T-cell (primary cell): ENCODE results near the gene ZNF683. TPM values are rescaled to one million over a fixed set of nuclear protein-coding genes. Genes with fewer than 3 reads are reported as not detected.

Experiments
- ATAC-seq, 4 experiments: fragments of 200-7000 bp in 3 of 4; fragments of 150-1000 bp in 1 of 4; cut with Tn5 transposase; replicated peaks in 1 of 4; 1 replicate in 3 of 4; 2 replicates in 1 of 4; pipeline ENCODE4 v1.10.0; 2021; ENCODE audit warnings: moderate library complexity in 3 of 4, mild to moderate bottlenecking in 2 of 4, moderate number of reproducible peaks in 1 of 4
- CTCF ChIA-PET, 2 donors: fragments of 300-600 bp; sonication (Branson Sonifier 250); formaldehyde crosslinking; loops; one replicate each; lab custom pipeline; 2022; ENCODE audit warnings: antibody characterized with exemption in 2 of 2; lab: Charles Lee
- POLR2A ChIA-PET, 2 donors: fragments of 300-600 bp; sonication (Branson Sonifier 250); formaldehyde crosslinking; loops; one replicate each; lab custom pipeline; 2022; ENCODE audit warnings: antibody characterized with exemption in 2 of 2; lab: Charles Lee
- DNase-seq, 35 experiments: peaks; one replicate each; pipeline versions ENCODE4 v3.0.0 to v3.0.0-alpha.2; 2013 to 2023
- H3K27ac ChIP-seq: one replicate; pipeline ENCODE4 v1.5.1; 2013; ENCODE audit warnings: low read length
- H3K27me3 ChIP-seq, 2 experiments: replicated peaks in 1 of 2; 1 replicate in 1 of 2; 2 replicates in 1 of 2; pipeline versions ENCODE4 v1.6.1 to v1.7.0; 2013; ENCODE audit warnings: low read length in 1 of 2, mixed read lengths in 1 of 2; ENCODE audit not compliant: control insufficient read depth in 2 of 2, insufficient read depth in 2 of 2; ENCODE audit errors: extremely low read depth in 1 of 2
- H3K36me3 ChIP-seq, 2 donors: 1 replicate in 1 of 2; 2 replicates in 1 of 2; pipeline versions ENCODE4 v1.6.1 to v1.7.0; 2013; ENCODE audit warnings: low read length in 1 of 2; ENCODE audit not compliant: control insufficient read depth in 2 of 2, insufficient read depth in 1 of 2; ENCODE audit errors: extremely low read depth in 1 of 2
- H3K4me1 ChIP-seq, 2 experiments: 1 replicate in 1 of 2; 2 replicates in 1 of 2; pipeline versions ENCODE4 v1.6.1 to v1.7.0; 2013; ENCODE audit warnings: low read length in 2 of 2, mixed read lengths in 1 of 2; ENCODE audit not compliant: insufficient read depth in 2 of 2, control insufficient read depth in 1 of 2; ENCODE audit errors: extremely low read depth in 1 of 2
- H3K4me3 ChIP-seq, 2 donors: 1 replicate in 1 of 2; 2 replicates in 1 of 2; pipeline versions ENCODE4 v1.5.1 to v1.7.0; 2013; ENCODE audit warnings: mild to moderate bottlenecking in 2 of 2, low read length in 1 of 2, moderate library complexity in 1 of 2; ENCODE audit not compliant: control insufficient read depth in 1 of 2; ENCODE audit errors: extremely low read depth in 1 of 2
- H3K9me3 ChIP-seq: 2 replicates; pipeline ENCODE4 v1.7.0; 2013
- H3K27ac Mint-ChIP-seq, 2 donors: one replicate each; pipeline ENCODE4 v1.8.0; 2020 to 2021; ENCODE audit warnings: mild to moderate bottlenecking in 2 of 2, mixed read lengths in 2 of 2
- H3K27me3 Mint-ChIP-seq, 2 donors: one replicate each; pipeline ENCODE4 v1.8.0; 2021 to 2022; ENCODE audit warnings: mixed read lengths in 2 of 2
- H3K36me3 Mint-ChIP-seq: one replicate; pipeline ENCODE4 v1.8.0; 2021; ENCODE audit warnings: mixed read lengths
- H3K4me1 Mint-ChIP-seq, 3 donors: one replicate each; pipeline ENCODE4 v1.8.0; 2020 to 2022; ENCODE audit warnings: mixed read lengths in 3 of 3, mild to moderate bottlenecking in 1 of 3
- H3K4me3 Mint-ChIP-seq, 3 donors: one replicate each; pipeline ENCODE4 v1.8.0; 2020 to 2022; ENCODE audit warnings: mild to moderate bottlenecking in 3 of 3, mixed read lengths in 3 of 3, moderate library complexity in 3 of 3
- H3K9me3 Mint-ChIP-seq, 3 donors: one replicate each; pipeline ENCODE4 v1.8.0; 2020 to 2022; ENCODE audit warnings: mixed read lengths in 3 of 3
- WGBS: methylation state at CpG from one replicate; pipeline ENCODE4 v1.1.5; 2013; ENCODE audit warnings: missing lambda C conversion rate; ENCODE audit not compliant: insufficient coverage; 5-methylcytosine and 5-hydroxymethylcytosine counted together
- total RNA-seq, 35 experiments: library from RNA in 6 of 35; stranded (reverse) in 6 of 35; fragments of 120-200 nt in 1 of 35; gene quantifications; one replicate each; pipeline versions ENCODE4 v1.2.1 to v1.2.4 and lab custom pipeline; 2013 to 2026

Gene ZNF683
- total RNA-seq, 5 donors from 2014 or later (not counting 1 experiment from before 2014, with no cell fraction given): 0.32 to 23.1 (median 5.3) TPM

- no peak for ATAC-seq
- 19% methylated on average over 13 of the region's 20 CpGs for WGBS
- CTCF ChIA-PET: no interaction called here
- H3K27ac Mint-ChIP-seq: no peak overlapping the region
- peak overlapping the region in 1 of 3 donors; percentile 47 for H3K4me3 Mint-ChIP-seq
- no peaks in the 10 kb centered on the region for H3K36me3 Mint-ChIP-seq
- Histone ChIP-seq H3K27me3 (peaks cover 10 to 62% of the 10 kb centered on the region in 2 experiments), H3K4me3 (peak overlapping the region in 1 of 2 donors; percentile 10), H3K27ac (no peak overlapping the region), H3K4me1 (peaks cover 15 to 35% of the 10 kb centered on the region in 2 experiments), H3K9me3 (no peaks in the 10 kb centered on the region), H3K36me3 (no peaks in the 10 kb centered on the region)
- POLR2A ChIA-PET: no interaction called here
- peaks cover 26 to 37% (median 27%) of the 10 kb centered on the region in 3 donors for H3K4me1 Mint-ChIP-seq
- no peak for DNase-seq
- peaks cover 34 to 65% of the 10 kb centered on the region in 2 donors for H3K27me3 Mint-ChIP-seq
- no peaks in the 10 kb centered on the region for H3K9me3 Mint-ChIP-seq
These were observed 39.1 kb upstream of the ZNF683 start for GRCh38 chr1:26411624-26412074.

- Histone ChIP-seq H3K36me3 (no peaks in the 10 kb centered on the region), H3K9me3 (no peaks in the 10 kb centered on the region), H3K4me1 (peaks cover 15 to 35% of the 10 kb centered on the region in 2 experiments), H3K4me3 (peak within 1 kb of the TSS in 1 of 2 donors; percentile 10), H3K27ac (no peak within 1 kb of the TSS), H3K27me3 (peaks cover 8 to 62% of the 10 kb centered on the region in 2 experiments)
- H3K27ac Mint-ChIP-seq: peak within 1 kb of the TSS in 1 of 2 donors; percentile 27
- H3K4me3 Mint-ChIP-seq: peak within 1 kb of the TSS in 1 of 3 donors; percentile 72
- DNase-seq (no peak), ATAC-seq (peak in 1 of 4 experiments; percentile 31)
- no peaks in the 10 kb centered on the region for H3K36me3 Mint-ChIP-seq
- H3K9me3 Mint-ChIP-seq: no peaks in the 10 kb centered on the region
- 7% methylated on average over 68 of the region's 70 CpGs for WGBS
- H3K4me1 Mint-ChIP-seq: peaks cover 26 to 37% (median 27%) of the 10 kb centered on the region in 3 donors
- POLR2A ChIA-PET: interaction anchor here in 1 of 2 donors (0.6 kb wide), 1 partner anchor 28 kb away, joined by 9 read pairs; no protein-coding TSS in a partner anchor
- CTCF ChIA-PET: no interaction called here
- peaks cover 34 to 65% of the 10 kb centered on the region in 2 donors for H3K27me3 Mint-ChIP-seq
These were observed 38.4 kb upstream of the ZNF683 start, which contains the start of gene LIN28A for GRCh38 chr1:26410706-26411623. Gene LIN28A (plus strand): TSS chr1:26410817. CDS start chr1:26410892, 75 bp downstream.

GRCh38 chr1:26409191-26409807, 36.7 kb upstream of the ZNF683 start:
- Histone ChIP-seq H3K4me3 (peak overlapping the region; percentile 15 to 54), H3K36me3 (no peaks in the 10 kb centered on the region), H3K4me1 (peaks cover 15 to 35% of the 10 kb centered on the region in 2 experiments), H3K27ac (no peak overlapping the region), H3K27me3 (peaks cover 4 to 70% of the 10 kb centered on the region in 2 experiments), H3K9me3 (no peaks in the 10 kb centered on the region)
- Mint-ChIP-seq H3K36me3 (no peaks in the 10 kb centered on the region), H3K27ac (peak overlapping the region in 1 of 2 donors; percentile 27), H3K9me3 (no peaks in the 10 kb centered on the region), H3K4me1 (peaks cover 26 to 37% (median 27%) of the 10 kb centered on the region in 3 donors), H3K27me3 (peaks cover 34 to 60% of the 10 kb centered on the region in 2 donors), H3K4me3 (peak overlapping the region; percentile 18 to 72 (median 54))
- DNase-seq: peak in 8 of 35 experiments; percentile 7 to 34 (median 24)
- ChIA-PET POLR2A (interaction anchor here in 1 of 2 donors (0.6 kb wide), 1 partner anchor 8 kb away, joined by 3 read pairs; no protein-coding TSS in a partner anchor), CTCF (interaction anchor here in 1 of 2 donors (0.6 kb wide), 1 partner anchor 47 kb away, joined by 8 read pairs; no protein-coding TSS in a partner anchor)
- 16% methylated on average over 4 of the region's 16 CpGs for WGBS
- peak in 2 of 4 experiments; percentile 59 to 60 for ATAC-seq

DNA sequence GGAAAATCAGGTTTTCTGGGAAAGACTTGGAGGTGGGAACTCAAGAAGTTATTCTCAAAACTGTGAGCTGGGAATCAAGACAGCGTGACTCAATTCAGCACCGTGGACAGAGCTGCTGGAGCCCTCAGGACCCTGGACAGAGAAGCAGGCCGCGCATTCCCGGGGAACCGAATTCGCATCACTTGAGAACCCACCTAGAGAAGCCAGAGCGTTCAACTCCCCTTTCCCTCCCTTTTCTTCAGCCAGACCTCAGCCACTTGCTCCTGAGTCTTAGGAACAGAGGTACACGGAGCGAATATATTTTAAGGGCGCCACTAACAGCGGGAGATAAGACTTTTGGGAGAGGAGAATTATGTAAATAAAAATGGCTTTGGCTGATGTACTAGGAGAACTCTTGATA, 36.1 kb upstream of the ZNF683 start:
- ChIA-PET POLR2A (no interaction called here), CTCF (no interaction called here)
- ATAC-seq (peak; percentile 80 to 89 (median 85)), DNase-seq (peak; percentile 38 to 89 (median 71))
- WGBS: 0% methylated on average over 4 of the region's 12 CpGs
- H3K27me3 ChIP-seq: peaks cover 4 to 69% of the 10 kb centered on the region in 2 experiments
- H3K4me1 Mint-ChIP-seq: peaks cover 26 to 37% (median 27%) of the 10 kb centered on the region in 3 donors
- no peak overlapping the region for H3K27ac Mint-ChIP-seq
- no peaks in the 10 kb centered on the region for H3K36me3 Mint-ChIP-seq
- no peaks in the 10 kb centered on the region for H3K36me3 ChIP-seq
- peak overlapping the region in 2 of 3 donors; percentile 41 to 72 for H3K4me3 Mint-ChIP-seq
- H3K27me3 Mint-ChIP-seq: peaks cover 41 to 57% of the 10 kb centered on the region in 2 donors
- H3K4me3 ChIP-seq: peak overlapping the region in 1 of 2 donors; percentile 54
- H3K4me1 ChIP-seq: peaks cover 15 to 35% of the 10 kb centered on the region in 2 experiments
- no peaks in the 10 kb centered on the region for H3K9me3 ChIP-seq
- H3K9me3 Mint-ChIP-seq: no peaks in the 10 kb centered on the region
- no peak overlapping the region for H3K27ac ChIP-seq

GRCh38 chr1:26405281-26405915, 32.8 kb upstream of the ZNF683 start:
- Mint-ChIP-seq H3K36me3 (no peaks in the 10 kb centered on the region), H3K4me1 (peaks cover 16 to 17% (median 16%) of the 10 kb centered on the region in 3 donors), H3K9me3 (no peaks in the 10 kb centered on the region), H3K27me3 (peaks cover 27 to 41% of the 10 kb centered on the region in 2 donors), H3K27ac (peak overlapping the region in 1 of 2 donors; percentile 43), H3K4me3 (no peak overlapping the region)
- H3K4me3 ChIP-seq: no peak overlapping the region
- peaks cover 0 to 52% of the 10 kb centered on the region in 2 experiments for H3K27me3 ChIP-seq
- no CpG with 5 or more reads among the region's 7 CpGs for WGBS
- ATAC-seq: no peak
- DNase-seq: no peak
- H3K9me3 ChIP-seq: no peaks in the 10 kb centered on the region
- ChIA-PET CTCF (interaction anchor here (0.6 to 0.9 kb wide), 5 partner anchors 11 to 468 kb away, joined by 3 to 9 read pairs (median 3); no protein-coding TSS in a partner anchor), POLR2A (no interaction called here)
- H3K27ac ChIP-seq: no peak overlapping the region
- H3K4me1 ChIP-seq: peaks cover 12 to 21% of the 10 kb centered on the region in 2 experiments
- H3K36me3 ChIP-seq: no peaks in the 10 kb centered on the region
